ENCODE data around the gene HNF4A.

DNA sequence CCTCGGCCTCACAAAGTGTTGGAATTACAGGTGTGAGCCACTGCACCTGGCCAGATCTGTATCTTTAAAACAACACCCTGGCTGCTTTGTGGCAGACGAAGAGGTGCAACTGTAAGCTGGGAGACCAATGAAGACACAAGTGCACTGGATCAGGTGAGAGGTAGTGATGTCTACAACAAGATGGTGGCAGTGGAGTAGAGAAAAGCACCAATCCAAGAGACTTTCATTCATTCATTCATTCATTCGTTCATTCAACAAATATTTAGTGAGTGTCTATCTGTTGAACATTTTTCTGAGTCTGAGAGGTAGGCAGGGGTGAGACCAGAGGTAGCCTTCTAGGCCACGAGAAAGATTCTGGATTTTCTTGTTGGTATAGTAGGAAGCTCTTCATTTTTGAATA, 83.3 kb downstream of the HNF4A start:
- TF ChIP-seq, protein P1, sequence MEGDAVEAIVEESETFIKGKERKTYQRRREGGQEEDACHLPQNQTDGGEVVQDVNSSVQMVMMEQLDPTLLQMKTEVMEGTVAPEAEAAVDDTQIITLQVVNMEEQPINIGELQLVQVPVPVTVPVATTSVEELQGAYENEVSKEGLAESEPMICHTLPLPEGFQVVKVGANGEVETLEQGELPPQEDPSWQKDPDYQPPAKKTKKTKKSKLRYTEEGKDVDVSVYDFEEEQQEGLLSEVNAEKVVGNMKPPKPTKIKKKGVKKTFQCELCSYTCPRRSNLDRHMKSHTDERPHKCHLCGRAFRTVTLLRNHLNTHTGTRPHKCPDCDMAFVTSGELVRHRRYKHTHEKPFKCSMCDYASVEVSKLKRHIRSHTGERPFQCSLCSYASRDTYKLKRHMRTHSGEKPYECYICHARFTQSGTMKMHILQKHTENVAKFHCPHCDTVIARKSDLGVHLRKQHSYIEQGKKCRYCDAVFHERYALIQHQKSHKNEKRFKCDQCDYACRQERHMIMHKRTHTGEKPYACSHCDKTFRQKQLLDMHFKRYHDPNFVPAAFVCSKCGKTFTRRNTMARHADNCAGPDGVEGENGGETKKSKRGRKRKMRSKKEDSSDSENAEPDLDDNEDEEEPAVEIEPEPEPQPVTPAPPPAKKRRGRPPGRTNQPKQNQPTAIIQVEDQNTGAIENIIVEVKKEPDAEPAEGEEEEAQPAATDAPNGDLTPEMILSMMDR (IDR thresholded peaks at IDR 0.05; ENCODE audit: low read depth, low read length) = no peak
- TF ChIP-seq MYC (IDR thresholded peaks at IDR 0.05; ENCODE audit: low read depth, low read length) = no peak
- no peak for TF ChIP-seq POLR2A (IDR thresholded peaks at IDR 0.05; ENCODE audit: extremely low read depth, insufficient read length)

Measured in NB4 (cell line).